Pancreas (tissue), 10 donors: ENCODE data around the gene HECTD4. TPM values are rescaled to one million over a fixed set of nuclear protein-coding genes. Genes with fewer than 3 reads are reported as not detected.

Experiments used
- ATAC-seq, 4 donors: fragments of 200-7000 bp; cut with Tn5 transposase; one replicate each; pipeline versions ENCODE4 v1.8.0 to v1.9.1; 2020; ENCODE audit warnings: mild to moderate bottlenecking in 4 of 4, moderate library complexity in 4 of 4
- DNase-seq, 6 donors: peaks; one replicate each; pipeline ENCODE4 v3.0.0-alpha.2; 2020
- FAIRE-seq: peaks from 2 replicates; lab custom pipeline; 2012; peaks lifted over from hg19 to GRCh38; lab: Jason Lieb, UNC
- H3K27ac ChIP-seq, 4 donors: fragments of 200-600 bp; sonication (generic); 1 replicate in 3 of 4; 2 replicates in 1 of 4; pipeline versions ENCODE4 v1.5.0 to v1.8.0; 2020
- H3K27me3 ChIP-seq, 4 donors: fragments of 200-600 bp; one replicate each; pipeline ENCODE4 v1.8.0; 2021
- H3K36me3 ChIP-seq, 3 donors: fragments of 200-600 bp; sonication (generic) in 1 of 3; one replicate each; pipeline versions ENCODE4 v1.5.0 to v1.8.0; 2020 to 2021
- H3K4me1 ChIP-seq, 3 donors: fragments of 200-600 bp; one replicate each; pipeline ENCODE4 v1.8.0; 2021
- H3K4me3 ChIP-seq, 4 donors: fragments of 200-600 bp; sonication (generic) in 2 of 4; one replicate each; pipeline versions ENCODE4 v1.5.0 to v1.8.0; 2020 to 2021
- H3K9me3 ChIP-seq, 4 donors: fragments of 200-600 bp; one replicate each; pipeline ENCODE4 v1.8.0; 2021
- WGBS, 2 donors: extraction: QIAGEN DNeasy Blood & Tissue Kit; methylation state at CpG; one replicate each; pipeline ENCODE4 v1.1.7; 2013; 5-methylcytosine and 5-hydroxymethylcytosine counted together
- intact Hi-C, 3 donors: fragments of 100-400 bp; cut with DNase I; formaldehyde crosslinking; loops; one replicate each; pipeline versions ENCODE4 v1.11.1 to v1.14.2; 2022
- polyA plus RNA-seq, 2 donors: library from polyadenylated mRNA; stranded (reverse); fragments of 200-250 nt; gene quantifications; one replicate each; pipeline ENCODE4 v1.2.3, GENCODE V29; 2013
- total RNA-seq, 6 donors: library from RNA; stranded (reverse); fragmentation: NEBNext Ultra II Directional in 4 of 6; extraction: Animal tissue kit (Norgen Biotek cat#: 25700) in 4 of 6; gene quantifications; one replicate each; pipeline versions ENCODE4 v1.2.1 to v1.2.4, GENCODE V29; 2021 to 2023
- TF ChIP-seq, protein P1 (sequence below), 4 donors: fragments of 200-600 bp; sonication (generic) in 3 of 4; IDR thresholded peaks; one replicate each; pipeline versions ENCODE4 v1.5.0 to v1.8.0; 2021; ENCODE audit warnings: antibody characterized with exemption in 4 of 4
- donor health status: healthy with polysubstance abuse.
- donor health status: DM: no; HTN: no; CAD: no; lungs with moderate emphysema.
- donor health status: DM: no; HTN: no; CAD: no.
- donor health status: control.
- donor health status: control.
- donor health status: Bipolar disorder and iron deficiency.
- donor health status: DM: yes; HTN: yes; CAD: no.
- donor health status: DM: no; HTN: no; CAD: no.
- donor health status: DM: no; HTN: no; CAD: no.
- donor health status: DM: yes; HTN: yes; CAD: no.

Gene HECTD4
- total and polyA plus RNA-seq, 8 donors, result 17.9 to 38.4 (median 26.4) TPM

DNA sequence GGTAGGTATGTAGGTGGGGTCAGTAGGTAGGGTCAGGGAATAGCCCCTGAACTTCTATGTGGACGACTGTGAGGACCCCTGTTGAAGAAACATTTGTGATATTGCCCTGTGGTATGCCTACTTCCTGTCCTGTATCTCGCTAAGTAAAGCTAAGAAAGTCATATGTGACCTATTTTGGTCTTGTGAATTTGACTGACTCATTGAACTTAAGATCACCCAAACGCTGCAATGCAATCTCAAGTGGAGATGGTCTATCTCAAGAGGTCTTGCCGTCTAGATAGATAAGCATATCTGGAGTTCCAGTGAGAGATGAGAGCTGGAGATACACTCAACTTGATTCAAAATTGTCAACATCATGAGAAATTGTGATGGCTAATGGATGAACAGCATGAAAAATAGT is 183.1 kb downstream of the HECTD4 start:
- TF ChIP-seq, protein P1, sequence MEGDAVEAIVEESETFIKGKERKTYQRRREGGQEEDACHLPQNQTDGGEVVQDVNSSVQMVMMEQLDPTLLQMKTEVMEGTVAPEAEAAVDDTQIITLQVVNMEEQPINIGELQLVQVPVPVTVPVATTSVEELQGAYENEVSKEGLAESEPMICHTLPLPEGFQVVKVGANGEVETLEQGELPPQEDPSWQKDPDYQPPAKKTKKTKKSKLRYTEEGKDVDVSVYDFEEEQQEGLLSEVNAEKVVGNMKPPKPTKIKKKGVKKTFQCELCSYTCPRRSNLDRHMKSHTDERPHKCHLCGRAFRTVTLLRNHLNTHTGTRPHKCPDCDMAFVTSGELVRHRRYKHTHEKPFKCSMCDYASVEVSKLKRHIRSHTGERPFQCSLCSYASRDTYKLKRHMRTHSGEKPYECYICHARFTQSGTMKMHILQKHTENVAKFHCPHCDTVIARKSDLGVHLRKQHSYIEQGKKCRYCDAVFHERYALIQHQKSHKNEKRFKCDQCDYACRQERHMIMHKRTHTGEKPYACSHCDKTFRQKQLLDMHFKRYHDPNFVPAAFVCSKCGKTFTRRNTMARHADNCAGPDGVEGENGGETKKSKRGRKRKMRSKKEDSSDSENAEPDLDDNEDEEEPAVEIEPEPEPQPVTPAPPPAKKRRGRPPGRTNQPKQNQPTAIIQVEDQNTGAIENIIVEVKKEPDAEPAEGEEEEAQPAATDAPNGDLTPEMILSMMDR (IDR thresholded peaks at IDR 0.05), result no peak
- DNase-seq (no peak), ATAC-seq (no peak), FAIRE-seq (no peak)
- Histone ChIP-seq H3K27ac (no peak overlapping the region), H3K36me3 (peaks cover 0 to 32% (median 13%) of the 10 kb centered on the region in 3 donors), H3K9me3 (no peaks in the 10 kb centered on the region), H3K27me3 (no peaks in the 10 kb centered on the region), H3K4me3 (no peak overlapping the region), H3K4me1 (no peaks in the 10 kb centered on the region)
- WGBS, 2 donors, result 64 to 69% methylated on average over 4 of the region's 4 CpGs
- intact Hi-C loops, result loop anchor here in 1 of 3 donors (10.0 kb wide), 1 partner anchor 186 kb away; the partner anchor contains the start of gene HECTD4

DNA sequence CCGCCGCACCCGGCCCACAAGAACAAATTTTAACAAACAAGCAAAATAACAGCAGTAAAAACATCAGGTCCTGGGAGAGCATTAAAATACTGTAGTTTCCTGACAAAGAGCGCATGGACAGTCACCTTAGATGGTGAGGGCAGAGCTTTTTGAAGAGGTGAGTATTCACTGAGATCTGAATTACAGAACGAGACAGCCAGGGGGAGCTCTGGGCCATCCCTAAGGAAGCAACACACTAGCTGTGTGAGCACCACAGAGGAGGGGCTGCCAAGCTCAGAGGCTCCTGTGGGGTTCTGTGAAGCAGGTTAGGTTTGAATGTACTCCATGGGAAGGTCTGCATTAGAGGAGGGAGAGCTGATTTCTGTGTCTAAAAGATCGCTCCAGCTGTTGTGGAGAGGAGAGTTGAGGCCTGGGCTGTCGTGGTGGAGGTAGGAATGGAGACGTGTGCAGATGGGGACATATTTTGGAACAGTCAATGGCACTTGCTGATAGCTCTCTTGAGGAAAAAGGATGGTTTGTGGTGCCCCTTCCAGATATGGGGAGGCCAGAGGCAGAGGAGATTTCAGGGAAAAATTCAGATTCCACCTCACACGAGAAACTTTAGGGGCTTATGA is 184.0 kb downstream of the HECTD4 start:
- 87% methylated on average over 9 of the region's 9 CpGs for WGBS, 2 donors
- TF ChIP-seq, protein P1 (IDR thresholded peaks at IDR 0.05), result peak in 2 of 4 donors; percentile 33 to 37
- DNase-seq (peak in 2 of 6 donors; percentile 33 to 43), ATAC-seq (peak; percentile 53 to 90 (median 89)), FAIRE-seq (no peak)
- H3K36me3 ChIP-seq, result peaks cover 0 to 35% (median 11%) of the 10 kb centered on the region in 3 donors
- no peak overlapping the region for H3K4me3 ChIP-seq
- intact Hi-C loops, result loop anchor here in 1 of 3 donors (10.0 kb wide), 1 partner anchor 187 kb away; the partner anchor contains the start of gene HECTD4
- H3K4me1 ChIP-seq, result no peaks in the 10 kb centered on the region
- H3K27me3 ChIP-seq, result no peaks in the 10 kb centered on the region
- H3K9me3 ChIP-seq, result no peaks in the 10 kb centered on the region
- no peak overlapping the region for H3K27ac ChIP-seq

DNA sequence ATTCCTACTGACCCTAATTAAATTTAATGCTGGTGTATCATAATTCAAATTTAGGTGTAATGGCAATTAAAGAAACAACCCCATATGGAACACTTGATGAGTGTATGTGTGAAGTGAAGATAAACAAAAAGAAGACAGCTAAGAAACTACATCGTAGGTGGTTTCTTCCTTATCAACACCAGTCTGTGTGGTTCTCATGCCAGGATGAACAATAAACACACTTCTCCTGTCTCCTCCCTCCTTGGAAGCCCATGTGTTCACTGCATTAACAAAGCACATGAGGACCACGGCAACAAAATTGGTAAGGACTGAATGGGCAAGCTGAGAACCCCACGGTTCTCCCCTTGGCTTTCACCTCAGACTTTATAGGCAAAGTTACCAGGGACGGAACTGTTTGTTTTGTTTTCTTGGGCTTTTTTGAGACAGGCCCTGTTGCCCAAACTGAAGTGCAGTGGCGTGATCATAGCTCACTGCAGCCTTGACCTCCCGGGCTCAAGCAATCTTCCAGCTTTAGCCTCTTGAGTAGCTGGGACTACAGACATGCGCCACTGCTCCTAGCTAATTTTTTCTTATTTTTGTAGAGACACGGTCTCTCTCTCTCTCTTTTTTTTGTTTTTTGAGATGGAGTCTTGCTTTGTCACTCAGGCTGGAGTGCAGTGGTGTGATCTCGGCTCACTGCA is 185.9 kb downstream of the HECTD4 start:
- H3K36me3 ChIP-seq, result peaks cover 0 to 42% (median 7%) of the 10 kb centered on the region in 3 donors
- H3K27ac ChIP-seq, result no peak overlapping the region
- 88 to 89% methylated on average over 9 of the region's 9 CpGs for WGBS, 2 donors
- no peaks in the 10 kb centered on the region for H3K27me3 ChIP-seq
- no peaks in the 10 kb centered on the region for H3K9me3 ChIP-seq
- H3K4me1 ChIP-seq, result no peaks in the 10 kb centered on the region
- FAIRE-seq (no peak), DNase-seq (no peak), ATAC-seq (no peak)
- H3K4me3 ChIP-seq, result no peak overlapping the region
- TF ChIP-seq, protein P1 (IDR thresholded peaks at IDR 0.05), result no peak
- intact Hi-C loops, result loop anchor here in 1 of 3 donors (10.0 kb wide), 1 partner anchor 188 kb away; the partner anchor contains the start of gene HECTD4

DNA sequence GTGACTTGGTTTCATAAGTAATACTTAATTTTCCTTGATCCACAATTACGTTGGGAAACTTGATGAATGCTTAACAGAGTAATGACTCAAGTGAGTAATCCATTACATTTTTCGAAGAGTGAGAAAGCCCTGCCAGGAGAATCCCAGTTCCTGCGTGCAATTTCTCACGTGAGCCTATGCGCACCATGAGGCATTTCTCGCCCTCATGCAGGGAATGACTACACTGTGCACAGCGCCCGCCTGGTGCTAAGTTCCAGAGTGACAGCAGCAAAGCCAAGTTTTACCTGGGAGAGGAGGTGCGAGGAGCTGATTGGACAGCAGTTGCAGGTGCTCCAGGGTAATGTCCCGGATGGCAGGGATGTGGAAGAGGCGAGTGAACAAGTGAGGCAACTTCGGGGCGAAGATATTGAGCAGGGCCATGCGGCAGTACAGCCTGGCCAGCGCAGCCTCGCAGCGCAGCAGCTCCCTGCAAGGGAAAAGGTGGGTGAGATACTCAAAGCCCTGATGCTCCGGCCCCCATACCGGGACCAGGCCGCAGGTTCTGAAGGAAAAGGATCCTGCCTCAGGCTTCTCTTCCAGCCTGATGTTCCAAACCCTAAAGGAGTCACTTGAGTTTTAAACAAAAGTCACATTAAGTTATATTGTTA is 187.5 kb downstream of the HECTD4 start:
- Histone ChIP-seq H3K27me3 (no peaks in the 10 kb centered on the region), H3K9me3 (no peaks in the 10 kb centered on the region), H3K36me3 (peaks cover 0 to 40% (median 7%) of the 10 kb centered on the region in 3 donors), H3K27ac (no peak overlapping the region), H3K4me3 (no peak overlapping the region), H3K4me1 (no peaks in the 10 kb centered on the region)
- 95 to 97% methylated on average over 20 of the region's 20 CpGs for WGBS, 2 donors
- ATAC-seq, result no peak
- DNase-seq, result no peak
- no peak for FAIRE-seq
- intact Hi-C loops, result loop anchor here in 1 of 3 donors (10.0 kb wide), 1 partner anchor 190 kb away; the partner anchor contains the start of gene HECTD4
- TF ChIP-seq, protein P1 (IDR thresholded peaks at IDR 0.05), result no peak
